HepG2 (cell line): Measurements from ENCODE around the gene ZNF177.

Source experiments
- ARID4A ChIP-seq: sonication (generic); formaldehyde crosslinking; IDR thresholded peaks from 2 replicates; pipeline ENCODE4 v1.5.0; 2020; ENCODE audit warnings: mild to moderate bottlenecking, missing genetic modification reagents, borderline replicate concordance
- IKZF1 ChIP-seq: fragments of 450-650 bp; IDR thresholded peaks from 2 replicates; pipeline ENCODE4 v1.7.1; 2016
- ZNF350 ChIP-seq: sonication (generic); formaldehyde crosslinking; IDR thresholded peaks from 2 replicates; pipeline ENCODE4 v1.4.0; 2020; ENCODE audit warnings: mild to moderate bottlenecking, low read depth, missing genetic modification reagents, borderline replicate concordance

DNA sequence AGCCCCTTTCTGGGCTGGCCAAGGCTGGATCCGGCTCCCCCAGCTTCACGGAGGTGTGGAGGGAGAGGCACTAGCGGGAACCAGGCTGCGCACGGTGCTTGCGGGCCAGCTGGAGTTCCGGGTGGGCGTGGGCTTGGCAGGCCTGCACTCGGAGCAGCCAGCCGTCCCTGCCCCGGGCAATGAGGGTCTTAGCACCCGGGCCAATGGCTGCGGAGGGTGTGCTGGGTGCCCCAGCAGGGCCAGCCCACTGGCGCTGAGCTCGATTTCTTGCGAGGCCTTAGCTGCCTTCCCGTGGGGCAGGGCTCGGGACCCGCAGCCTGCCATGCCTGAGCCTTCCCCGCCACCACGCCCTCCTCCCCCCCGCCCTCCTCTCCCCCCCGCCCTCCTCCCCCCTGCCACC is 41.5 kb upstream of the ZNF177 start:
- TF ChIP-seq ARID4A (CRISPR knock-in tag) = no peak
- no peak for TF ChIP-seq ZNF350
- TF ChIP-seq IKZF1 = no peak
